Skin of body (tissue), 2 donors: ENCODE results near the gene ELL. TPM values are rescaled to one million over a fixed set of nuclear protein-coding genes. Genes with fewer than 3 reads are reported as not detected.
"Not testable (repeated sequence)": the region's sequence is repeated elsewhere in the genome, so short reads cannot be mapped to it uniquely, and the experiment has no call there.

Experiments
- DNase-seq: peaks from one replicate; lab custom pipeline; 2025; lab: John Stamatoyannopoulos, UW
- total RNA-seq: library from RNA; depleted of rRNA; stranded (reverse); fragments of >200 nt; gene quantifications from one replicate; pipeline ENCODE4 v1.2.3, GENCODE V29; 2014

The ELL gene
- total RNA-seq, 1 donor from 2014 or later, result 13.0 TPM

DNA sequence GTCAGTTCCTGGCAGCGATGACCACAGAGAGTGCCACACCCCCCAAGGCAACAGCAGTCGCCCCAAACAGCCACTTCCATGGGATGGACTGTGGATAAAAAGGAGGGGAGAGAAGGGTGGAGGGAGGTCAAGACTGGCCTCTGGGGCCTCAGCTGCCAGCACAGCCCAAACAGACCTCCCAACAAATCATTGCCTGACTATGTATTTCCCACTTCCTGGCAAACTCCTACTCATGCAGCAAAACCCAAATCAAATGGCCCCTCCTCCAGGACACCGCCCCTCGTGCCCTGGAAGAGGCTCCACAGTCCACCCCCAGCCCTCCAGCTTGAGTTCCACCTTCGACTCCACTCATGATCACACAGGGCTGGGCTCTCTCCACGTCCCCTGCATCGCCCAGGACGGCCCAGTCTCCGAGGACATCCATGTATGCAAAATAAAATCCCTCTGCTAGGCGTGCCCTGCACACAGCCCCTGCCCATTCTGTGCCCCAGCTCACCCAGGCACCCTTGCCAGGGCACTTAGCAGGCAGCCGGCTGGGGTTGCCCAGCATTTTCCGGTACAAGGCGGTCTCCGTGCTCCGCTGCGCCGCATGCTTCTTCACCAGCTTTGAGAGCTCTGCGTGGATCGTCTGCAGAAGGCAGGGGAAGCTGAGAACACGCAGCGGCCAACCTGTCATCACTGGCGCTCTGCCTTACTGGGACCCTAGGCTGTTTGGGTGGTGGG lies 10.5 kb upstream of the ELL start:
- DNase-seq, result no peak

DNA sequence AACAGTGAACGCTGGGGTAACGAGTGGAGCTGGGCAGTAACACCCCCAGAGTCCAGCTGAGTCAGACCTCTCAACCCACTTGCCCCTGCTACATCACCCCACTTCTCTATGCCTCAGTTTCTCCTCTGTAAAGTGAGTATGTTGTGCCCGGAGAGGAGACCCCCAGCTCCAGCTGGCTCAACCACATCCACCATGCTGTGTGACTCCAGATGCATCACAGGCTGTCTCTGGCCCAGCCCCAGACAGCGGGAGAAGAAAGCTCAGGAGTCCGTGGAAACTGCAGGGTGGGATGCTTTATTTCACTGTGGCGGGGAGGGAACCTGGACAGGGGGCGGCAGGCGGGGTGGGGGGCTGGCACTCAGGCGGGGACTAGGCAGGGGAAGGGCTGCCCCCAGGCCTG lies 9.6 kb upstream of the ELL start:
- no peak for DNase-seq

DNA sequence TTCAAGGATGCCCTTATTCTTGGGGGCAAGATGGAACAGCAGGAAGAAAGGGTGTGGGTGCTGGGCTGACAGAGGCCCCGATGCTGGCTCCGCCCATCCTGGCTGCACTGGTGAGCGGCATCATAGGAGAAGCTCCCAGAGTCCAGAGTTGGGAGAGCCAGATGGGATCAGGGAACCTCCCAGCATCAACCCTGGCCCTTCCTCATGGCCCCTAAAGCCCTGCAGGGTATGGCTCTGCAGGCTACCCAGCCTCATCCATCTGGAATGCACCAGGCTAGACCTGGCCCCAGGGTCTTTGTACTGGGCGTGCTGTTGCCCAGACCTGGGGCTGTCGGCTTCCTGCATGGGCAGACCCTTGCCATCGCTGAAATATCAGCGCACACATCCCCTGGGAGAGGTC lies 7.9 kb upstream of the ELL start:
- DNase-seq, result no peak

DNA sequence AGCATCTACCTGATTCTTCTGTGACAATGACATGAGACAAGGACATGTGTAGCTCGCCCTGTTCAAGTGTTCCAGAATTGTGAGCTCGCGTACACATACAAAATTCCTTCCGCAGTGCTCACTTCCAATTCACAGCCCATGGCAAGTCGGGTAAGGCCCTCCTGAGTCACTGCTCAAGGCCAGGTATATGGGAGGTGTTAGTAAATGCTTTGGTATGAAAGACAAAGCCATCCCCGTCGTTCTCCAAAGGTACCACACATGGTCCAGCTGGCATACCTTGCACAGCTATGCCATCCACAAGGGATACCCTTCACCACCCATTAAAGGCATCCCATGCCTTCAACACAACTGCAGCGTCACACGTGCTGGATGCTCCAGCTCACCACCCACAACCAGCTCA lies 4.4 kb upstream of the ELL start:
- DNase-seq, result no peak

DNA sequence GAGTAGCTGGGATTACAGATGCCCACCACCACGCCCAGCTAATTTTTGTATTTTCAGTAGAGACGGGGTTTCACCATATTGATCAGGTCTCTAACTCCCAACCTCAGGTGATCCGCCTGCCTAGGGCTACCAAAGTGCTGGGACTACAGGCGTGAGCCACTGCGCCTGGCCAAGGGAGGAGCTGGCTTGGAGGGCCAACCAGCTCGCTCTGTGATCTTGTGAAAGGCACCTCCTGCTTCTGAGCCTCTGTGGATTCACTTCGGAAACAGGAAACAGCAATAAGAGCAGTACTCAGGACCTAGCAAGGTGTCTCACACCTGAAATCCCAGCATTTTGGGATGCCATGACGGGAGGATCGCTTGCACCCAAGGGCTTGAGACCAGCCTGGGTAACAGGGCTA lies 2.0 kb upstream of the ELL start:
- DNase-seq, result no peak

DNA sequence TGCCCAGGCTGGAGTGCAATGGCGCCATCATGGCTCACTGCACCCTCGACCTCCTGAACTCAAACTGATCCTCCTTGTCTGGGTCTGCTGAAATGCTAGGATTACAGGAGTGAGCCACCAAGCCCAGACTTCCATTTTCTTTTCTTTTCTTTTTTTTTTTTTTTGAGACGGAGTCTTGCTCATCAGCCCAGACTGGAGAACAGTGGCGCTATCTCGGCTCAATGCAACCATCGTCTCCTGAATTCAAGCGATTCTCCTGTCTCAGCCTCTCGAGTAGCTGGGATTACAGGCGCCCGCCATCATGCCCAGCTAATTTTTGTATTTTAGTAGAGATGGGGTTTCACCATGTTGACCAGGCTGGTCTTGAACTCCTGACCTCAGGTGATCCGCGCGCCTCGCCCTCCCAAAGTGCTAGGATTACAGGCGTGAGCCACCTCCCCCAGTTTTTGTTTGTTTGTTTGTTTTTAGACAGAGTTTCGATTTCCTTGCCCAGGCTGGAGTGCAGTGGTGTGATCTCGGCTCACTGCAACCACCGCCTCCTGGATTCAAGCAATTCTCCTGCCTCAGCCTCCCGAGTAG lies 1.1 kb upstream of the ELL start:
- DNase-seq, result not testable (repeated sequence)

DNA sequence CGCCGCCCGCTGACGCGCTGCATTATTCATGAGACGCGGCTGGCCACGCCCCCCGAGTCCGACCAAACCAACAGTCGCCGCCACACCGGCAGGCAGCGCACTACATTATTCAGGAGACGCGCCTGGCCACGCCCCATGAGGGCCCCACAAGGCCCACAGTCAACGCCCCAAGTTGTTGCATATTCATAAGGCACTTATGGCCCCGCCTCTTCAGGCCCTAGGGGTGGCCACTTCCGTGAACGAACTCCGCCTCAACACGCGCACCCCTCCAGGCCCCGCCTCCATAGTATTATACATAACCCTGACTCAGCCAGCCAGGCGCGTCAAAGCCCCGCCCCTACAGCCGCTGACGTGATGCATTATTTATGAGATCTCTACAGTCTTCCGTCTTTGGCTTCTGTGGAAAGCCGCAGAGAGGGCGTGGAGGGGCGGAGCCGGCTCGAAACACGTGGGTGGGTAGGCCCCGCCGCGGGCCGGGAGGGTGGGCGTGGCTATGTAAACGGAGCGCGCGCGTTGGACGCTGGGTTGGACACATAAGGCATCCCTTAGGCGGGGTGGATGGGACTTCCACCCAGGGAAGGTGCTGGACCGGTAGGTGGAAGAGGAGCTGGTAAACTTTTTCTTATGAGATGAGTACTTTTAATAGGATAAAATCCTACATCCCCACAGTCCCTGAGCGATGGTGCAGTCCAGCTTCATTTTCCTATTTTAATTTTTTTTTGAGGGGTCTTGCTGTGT lies 423 bp upstream of the ELL start:
- peak; percentile 99 for DNase-seq

DNA sequence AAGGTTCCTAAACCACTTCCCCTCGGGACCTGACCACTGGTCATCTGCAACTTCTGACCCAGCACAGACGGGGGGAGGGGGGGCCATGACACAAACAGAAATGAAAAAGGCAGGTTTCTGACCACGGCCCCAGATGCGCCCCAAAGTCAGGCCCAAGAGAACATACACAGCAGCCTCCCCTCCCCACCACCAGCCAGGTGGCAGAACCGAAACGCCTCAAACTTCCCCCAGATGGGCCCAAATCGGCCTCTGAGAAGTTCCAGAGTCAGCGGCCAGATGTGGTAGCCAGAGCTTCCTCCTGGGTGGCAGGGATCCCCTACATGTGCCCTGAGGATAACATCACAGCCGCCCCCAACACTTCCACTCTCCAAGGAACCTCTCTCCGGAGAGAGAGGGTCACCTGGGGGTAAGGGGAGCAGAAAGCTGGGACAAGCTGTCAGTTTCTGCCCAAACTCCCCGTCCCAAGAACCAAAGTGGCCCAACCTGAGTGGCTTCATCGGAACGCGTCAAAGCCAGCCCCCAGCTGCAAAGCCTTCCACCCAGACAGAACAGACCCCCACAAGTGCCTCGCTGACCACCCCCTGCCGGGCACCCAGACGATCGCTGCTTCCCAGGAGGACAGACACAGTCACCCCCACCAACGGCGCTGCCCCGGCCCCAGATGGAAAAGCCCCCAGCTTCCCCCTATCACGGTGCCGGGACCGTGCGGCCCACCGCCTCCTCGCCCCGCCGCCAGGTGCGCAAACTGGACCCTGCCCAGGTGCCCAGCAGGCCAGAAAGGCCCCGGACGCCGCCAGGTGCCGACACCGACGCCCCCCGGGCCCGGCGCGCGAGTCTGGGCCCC lies 800 bp downstream of the ELL start:
- DNase-seq, result no peak

DNA sequence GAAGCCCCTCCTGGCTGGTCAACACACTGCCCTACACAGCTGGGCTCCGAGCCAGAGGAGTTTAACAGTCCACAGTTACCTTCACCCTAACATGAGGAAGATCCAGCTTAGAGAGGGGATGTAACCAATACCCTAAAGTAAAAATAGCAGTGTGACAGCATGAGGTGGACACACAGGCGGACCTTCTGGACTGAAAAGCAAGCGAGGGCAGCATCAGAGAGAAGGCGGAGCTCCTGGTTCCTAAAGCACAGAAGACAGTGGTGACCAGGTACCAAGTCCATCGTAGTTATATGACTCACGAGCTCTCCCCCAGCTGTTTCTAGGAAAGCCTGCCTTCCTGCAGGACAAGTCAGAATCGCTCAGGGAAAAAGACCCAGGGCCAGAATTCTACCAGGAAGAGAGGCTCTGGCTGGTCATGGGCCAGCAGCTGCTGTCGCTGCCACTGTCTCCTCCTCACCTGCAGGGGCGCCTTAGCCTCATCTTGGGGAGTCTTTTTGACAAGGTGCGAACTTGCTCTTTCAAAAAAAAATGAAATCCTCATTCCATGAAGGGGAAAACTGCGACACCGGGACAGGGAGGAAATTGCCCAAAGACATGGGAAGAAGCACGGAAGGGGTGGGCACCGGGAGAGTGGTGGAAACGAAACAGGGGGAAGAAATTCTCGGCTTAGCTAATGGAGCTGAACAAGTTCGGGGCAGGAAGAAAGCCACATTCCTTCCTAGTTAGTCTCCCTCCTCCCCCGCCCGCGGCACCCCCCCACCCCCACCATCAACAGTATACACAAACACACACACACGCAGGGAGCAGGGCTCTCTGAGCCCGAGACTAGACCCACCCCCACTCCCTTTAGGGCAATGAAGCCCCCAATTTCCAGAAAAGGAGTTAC lies 1.7 kb downstream of the ELL start:
- peak; percentile 35 for DNase-seq

DNA sequence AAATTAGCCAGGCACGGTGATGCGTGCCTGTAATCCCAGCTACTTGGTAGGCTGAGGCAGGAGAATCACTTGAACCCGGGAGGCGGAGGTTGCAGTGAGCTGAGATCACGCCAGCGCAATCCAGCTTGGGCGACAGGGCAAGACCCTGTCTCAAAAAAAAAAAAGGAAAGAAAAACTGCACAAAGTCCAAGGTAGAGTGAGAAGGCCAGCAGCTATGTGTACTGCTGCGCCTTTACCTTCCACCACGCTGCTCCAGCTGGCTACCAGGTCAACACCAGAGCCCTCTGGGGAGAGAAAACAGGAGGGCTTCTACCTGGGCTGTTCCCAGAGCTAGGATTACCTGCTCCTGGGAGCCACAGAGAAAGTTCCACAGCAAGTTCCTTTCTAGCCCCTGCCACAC lies 3.2 kb downstream of the ELL start:
- DNase-seq, result no peak

DNA sequence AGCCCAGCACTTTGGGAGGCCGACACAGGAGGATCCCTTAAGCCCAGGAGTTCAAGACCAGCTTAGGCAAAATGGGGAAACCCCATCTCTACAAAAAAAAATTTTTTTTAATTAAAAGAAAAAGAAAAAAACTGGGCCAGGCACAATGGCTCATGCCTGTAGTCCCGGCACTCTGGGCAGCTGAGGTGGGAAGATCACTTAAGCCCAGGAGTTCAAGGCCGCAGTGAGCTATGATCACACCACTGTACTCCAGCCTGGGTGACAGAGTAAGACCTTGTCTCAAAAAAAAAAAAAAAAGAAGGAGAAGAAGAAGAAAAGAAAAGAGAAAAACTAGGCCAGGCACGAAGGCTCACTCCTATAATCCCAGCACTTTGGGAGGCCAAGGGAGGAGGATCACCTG lies 4.3 kb downstream of the ELL start:
- no peak for DNase-seq

DNA sequence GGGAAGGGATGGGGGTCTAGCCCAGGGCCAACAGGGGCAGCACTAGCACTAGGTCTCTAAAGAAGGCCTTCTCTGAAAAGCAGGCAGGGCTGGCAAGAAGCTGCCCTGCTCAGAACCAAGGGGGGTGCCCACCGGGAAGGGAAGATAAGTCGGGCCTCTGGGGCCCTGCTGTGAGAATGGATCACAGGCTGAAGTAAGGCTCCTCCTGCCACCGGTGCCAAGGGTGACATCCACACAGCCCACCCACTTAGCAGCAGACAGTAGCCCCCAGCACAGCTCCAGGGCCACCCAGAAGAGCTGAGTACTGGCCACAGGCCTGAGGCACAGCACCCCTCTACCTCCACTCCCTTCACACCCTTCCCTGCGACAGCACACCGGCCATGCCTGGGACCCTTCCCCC lies 5.9 kb downstream of the ELL start:
- DNase-seq, result no peak

DNA sequence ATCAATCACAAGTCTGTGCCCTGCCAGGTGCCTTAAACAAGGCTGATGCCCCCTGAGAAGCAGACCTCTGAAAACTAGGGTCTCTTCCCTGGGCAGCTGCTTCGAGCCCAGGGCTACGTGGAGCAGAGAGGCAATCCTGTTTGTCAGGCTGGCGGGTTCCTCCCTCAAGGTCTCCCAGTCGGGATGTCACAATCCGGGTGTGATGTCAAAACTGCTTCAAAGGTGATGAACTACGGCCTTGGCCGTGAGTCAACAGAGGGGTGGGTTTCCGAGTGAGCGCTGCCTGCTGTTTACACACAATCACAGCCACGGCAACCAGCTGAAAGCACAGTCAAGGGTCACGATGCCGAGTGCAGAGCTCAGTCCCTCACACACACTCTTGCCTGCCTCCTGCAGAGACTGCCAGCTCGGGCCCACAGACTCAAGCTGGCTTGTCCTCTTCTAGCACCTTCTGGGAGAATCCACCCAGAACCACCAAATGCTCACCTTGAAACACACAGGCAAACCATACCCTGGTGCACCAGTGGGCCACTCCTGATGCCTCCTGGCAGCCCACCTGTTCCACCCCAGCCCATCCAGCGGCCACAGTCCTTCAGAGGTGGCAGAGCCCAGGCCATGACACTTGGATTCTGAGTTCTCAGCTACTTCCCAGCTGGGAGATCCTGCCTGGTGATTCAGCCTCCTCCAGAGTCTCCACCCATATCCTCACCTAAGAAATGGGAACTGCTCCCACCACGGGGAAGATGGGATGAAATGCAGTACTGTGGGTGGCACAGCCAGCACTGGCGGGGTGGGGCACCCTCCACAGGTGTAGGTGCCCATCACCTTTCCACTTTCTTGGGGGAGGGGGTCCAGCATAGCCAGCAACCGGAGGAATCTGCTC lies 6.8 kb downstream of the ELL start:
- DNase-seq, result no peak

DNA sequence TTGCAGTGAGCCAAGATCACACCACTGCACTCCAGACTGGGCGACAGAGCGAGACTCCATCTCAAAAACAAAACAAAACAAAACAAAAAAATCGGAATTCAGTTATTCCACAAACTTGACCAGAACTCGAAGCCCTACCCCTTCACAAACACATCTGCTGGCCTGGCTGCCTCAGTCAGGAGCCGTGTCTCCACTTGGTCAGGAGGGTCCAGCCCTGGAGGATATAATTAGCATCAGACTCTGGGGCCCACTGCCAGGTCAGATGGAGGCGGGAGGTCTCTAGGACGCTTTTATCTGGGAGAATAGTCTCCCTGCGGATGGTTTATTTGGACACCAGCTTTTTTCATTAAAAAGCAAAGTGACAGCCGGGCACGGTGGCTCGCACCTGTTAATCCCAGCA lies 8.0 kb downstream of the ELL start:
- no peak for DNase-seq

DNA sequence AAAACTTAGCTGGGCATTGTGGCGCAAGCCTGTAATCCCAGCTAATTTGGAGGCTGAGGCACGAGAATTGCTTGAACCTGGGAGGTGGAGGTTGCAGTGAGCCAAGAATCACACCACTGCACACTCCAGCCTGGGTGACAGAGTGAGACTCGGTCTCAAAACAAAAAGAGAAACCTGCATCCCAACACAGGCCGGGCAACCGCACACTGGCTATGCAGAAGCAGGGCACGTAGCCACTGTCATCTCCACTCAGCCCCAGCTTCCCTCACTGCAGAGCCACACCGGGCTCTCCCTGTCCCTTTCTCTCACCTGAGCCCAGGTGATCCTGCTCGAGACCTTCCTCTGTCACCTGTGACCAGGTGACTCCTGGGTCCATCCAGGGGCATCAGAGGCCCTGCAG lies 11.7 kb downstream of the ELL start:
- DNase-seq, result no peak

DNA sequence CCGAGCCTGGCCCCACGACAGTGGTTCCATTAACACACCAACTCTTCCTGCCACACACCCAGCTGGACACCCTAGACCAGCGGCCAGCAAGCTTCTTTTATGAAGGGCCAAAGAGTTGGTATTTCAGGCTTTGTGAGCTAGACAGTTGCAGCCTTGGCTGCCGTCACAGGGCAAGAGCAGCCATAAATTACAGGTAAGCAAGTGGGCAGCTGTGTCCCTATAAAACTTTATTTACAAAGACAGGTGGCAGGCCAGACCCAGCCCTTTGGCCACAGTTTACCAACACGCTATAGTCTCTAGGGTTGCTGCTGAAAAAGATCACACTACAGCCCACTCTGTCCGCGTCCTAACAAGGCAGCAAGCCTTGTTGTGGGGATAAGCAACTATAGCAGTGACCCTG lies 13.3 kb downstream of the ELL start:
- DNase-seq, result no peak

DNA sequence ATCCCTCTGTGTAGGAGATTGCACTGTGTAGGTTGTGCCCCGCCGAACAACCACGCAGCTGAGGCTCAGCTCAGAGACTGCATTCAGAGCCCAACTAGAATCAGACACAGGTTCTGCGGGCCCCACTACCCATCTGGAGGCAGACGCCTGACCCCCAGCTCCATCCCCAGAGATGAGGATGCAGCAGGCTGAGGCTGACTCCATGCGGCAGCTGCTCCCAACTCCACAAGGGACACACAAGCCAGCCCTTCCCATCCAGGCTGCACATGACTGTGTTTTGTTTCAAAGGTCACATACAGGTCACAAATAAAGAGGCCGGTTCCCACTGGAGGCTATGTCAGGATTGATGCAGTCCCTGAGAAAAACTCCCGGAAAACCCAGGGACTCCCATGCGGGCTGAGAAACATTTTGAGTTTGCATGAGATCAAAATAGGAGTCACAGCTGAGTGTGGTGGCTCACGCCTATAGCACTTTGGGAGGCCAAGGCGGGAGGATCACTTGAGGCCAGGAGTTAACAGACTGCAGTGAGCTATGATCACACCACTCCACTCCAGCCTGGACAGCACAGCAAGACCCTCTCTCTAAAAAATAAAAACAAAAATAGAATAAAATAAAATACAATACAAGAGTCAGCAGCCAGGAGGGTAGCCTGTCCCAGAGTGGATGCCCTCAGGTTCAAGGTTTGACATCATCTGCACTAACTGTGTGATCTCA lies 14.0 kb downstream of the ELL start:
- peak; percentile 56 for DNase-seq

DNA sequence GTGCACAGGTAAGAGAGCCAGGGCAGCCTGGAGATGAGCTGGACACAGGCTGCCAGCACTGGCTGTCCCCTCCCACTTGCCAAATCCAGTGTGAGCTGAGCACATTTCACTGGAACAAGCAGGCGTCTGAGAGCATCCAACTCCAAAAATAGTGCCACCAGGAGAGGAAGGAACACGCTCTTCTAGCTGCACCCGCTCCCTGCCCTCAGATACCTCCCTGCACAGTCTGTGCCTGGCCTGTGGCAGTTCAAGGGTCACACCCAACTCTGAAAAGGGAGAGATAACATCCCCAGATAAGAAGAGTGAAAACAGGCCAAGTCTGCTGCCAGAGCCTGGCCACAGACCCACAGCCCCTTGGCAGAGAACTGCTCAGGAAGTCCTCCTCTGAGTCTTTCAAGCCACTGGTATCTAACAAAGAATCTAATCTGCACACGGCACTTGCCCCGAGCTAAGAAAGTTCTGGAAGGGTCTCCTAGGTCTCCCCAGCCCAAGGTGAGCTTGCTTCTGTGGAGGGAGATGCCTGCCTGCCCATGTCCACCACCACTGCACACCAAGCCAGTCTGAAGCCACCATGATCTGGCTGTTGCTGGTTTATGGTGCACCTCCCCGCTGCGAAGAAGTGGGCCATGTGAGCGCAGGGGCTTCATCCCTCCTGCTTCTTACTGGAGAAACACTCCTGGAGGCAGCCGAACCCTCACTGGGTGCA lies 14.7 kb downstream of the ELL start:
- no peak for DNase-seq
